WERI-Rb-1 (cell line): ENCODE data around the gene MRPL1.
"Not testable (repeated sequence)": the region's sequence is repeated elsewhere in the genome, so short reads cannot be mapped to it uniquely, and the experiment has no call there.

Experiments
- DNase-seq: peaks from one replicate; pipeline ENCODE4 v3.0.0-alpha.2; 2020
- H3K27ac ChIP-seq: fragments of 250-450 bp; sonication (Bioruptor Pico); 2 replicates; pipeline ENCODE4 v1.5.1; 2020; ENCODE audit warnings: mild to moderate bottlenecking, moderate library complexity
- H3K27me3 ChIP-seq: fragments of 250-450 bp; sonication (Bioruptor Pico); 2 replicates; pipeline ENCODE4 v1.5.1; 2021; ENCODE audit warnings: mild to moderate bottlenecking, low read depth, moderate library complexity; ENCODE audit not compliant: insufficient read depth, severe bottlenecking
- H3K36me3 ChIP-seq: fragments of 250-450 bp; sonication (Bioruptor Pico); 2 replicates; pipeline ENCODE4 v1.5.1; 2020; ENCODE audit warnings: mild to moderate bottlenecking, moderate library complexity
- H3K4me3 ChIP-seq: 2 replicates; pipeline ENCODE4 v1.5.1; 2011; ENCODE audit warnings: low read depth, mild to moderate bottlenecking, control low read depth, low read length
- H3K9me3 ChIP-seq: fragments of 250-450 bp; sonication (Bioruptor Pico); 2 replicates; pipeline ENCODE4 v1.5.1; 2021; ENCODE audit warnings: mild to moderate bottlenecking, moderate library complexity; ENCODE audit not compliant: severe bottlenecking
- TF ChIP-seq, protein P1 (sequence below): IDR thresholded peaks from 2 replicates; pipeline ENCODE4 v1.5.1; 2011; ENCODE audit warnings: low read depth, mild to moderate bottlenecking, control low read depth, inconsistent platforms, low read length

Gene MRPL1

DNA sequence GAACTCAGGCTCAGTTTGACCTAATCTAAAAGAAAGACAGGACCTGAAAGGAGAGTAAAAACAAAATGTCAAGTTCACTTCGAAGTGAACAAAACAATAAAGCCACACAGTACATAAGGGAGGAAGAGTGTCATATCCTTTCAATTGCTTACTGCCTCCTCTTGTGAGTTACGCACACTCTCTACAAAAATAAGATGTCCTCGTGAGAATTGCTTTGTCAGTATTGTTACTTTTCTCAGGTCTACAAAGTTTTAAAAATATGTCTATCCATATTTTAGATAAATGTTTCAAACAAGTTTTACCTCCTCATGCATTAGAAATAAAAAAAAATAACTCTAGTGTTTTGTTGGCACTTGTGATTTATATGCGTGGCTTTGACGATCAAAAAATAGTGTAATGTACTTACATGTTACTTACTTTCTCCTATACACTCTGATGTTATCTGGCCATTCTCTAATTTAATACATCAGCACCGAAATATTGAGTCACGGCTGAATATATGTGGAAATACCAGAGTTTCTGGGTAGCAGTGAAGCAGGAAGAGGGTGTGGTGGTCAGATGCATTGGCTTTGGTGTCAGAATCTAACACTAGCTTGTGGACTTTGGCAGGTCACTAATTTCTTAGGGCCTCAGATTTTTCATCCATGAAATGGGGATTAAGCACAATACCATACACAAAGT is 8.1 kb upstream of the MRPL1 start:
- H3K36me3 ChIP-seq: no peaks in the 10 kb centered on the region
- H3K27me3 ChIP-seq: no peaks in the 10 kb centered on the region
- H3K9me3 ChIP-seq: no peaks in the 10 kb centered on the region
- TF ChIP-seq, protein P1, sequence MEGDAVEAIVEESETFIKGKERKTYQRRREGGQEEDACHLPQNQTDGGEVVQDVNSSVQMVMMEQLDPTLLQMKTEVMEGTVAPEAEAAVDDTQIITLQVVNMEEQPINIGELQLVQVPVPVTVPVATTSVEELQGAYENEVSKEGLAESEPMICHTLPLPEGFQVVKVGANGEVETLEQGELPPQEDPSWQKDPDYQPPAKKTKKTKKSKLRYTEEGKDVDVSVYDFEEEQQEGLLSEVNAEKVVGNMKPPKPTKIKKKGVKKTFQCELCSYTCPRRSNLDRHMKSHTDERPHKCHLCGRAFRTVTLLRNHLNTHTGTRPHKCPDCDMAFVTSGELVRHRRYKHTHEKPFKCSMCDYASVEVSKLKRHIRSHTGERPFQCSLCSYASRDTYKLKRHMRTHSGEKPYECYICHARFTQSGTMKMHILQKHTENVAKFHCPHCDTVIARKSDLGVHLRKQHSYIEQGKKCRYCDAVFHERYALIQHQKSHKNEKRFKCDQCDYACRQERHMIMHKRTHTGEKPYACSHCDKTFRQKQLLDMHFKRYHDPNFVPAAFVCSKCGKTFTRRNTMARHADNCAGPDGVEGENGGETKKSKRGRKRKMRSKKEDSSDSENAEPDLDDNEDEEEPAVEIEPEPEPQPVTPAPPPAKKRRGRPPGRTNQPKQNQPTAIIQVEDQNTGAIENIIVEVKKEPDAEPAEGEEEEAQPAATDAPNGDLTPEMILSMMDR: no peak
- no peak overlapping the region for H3K27ac ChIP-seq
- no peak overlapping the region for H3K4me3 ChIP-seq
- DNase-seq: no peak

GRCh38 chr4:77856152-77856551 is 6.5 kb upstream of the MRPL1 start:
- Histone ChIP-seq H3K27ac (no peak overlapping the region), H3K9me3 (no peaks in the 10 kb centered on the region), H3K4me3 (no peak overlapping the region), H3K27me3 (no peaks in the 10 kb centered on the region), H3K36me3 (no peaks in the 10 kb centered on the region)
- no peak for DNase-seq
- TF ChIP-seq, protein P1: no peak

DNA sequence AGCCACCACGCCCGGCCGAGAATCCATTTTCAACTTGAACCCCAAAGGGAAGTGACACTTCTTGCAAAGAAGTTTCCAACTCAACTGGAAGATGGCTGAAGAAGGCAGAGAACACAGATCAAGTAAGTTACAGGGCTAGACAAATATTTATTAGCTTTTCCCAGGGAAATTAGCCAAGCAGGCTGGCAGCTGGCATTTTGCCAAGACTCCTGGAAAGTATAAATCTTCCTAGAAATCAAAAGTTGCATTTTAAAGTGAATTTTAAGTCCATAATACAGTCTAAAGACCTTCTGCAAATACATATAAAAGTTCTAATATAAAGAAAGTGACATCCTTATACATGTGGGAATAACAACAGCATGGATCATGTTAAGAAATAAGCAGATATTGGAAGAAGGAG is 3.4 kb upstream of the MRPL1 start:
- TF ChIP-seq, protein P1: no peak
- no peaks in the 10 kb centered on the region for H3K36me3 ChIP-seq

DNA sequence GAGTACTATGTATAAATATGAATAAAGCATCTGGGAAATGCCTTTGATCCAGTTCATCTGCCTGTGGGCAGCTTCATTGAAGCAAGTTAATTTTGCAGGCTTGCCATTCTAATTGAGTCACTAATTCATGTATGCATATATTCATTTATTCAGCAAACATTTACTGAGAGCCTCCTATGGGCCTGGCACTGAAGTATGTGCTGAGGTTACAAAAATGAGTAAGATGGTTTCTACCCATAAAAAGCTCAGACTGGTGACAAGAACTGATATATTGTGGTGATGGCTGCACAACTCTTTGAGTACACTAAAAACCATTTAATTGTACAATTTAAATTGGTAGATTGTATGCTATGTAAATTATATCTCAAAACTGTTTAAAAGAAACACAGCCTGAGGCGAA is 1.1 kb upstream of the MRPL1 start:
- Histone ChIP-seq H3K4me3 (peak overlapping the region; percentile 92), H3K27me3 (no peaks in the 10 kb centered on the region), H3K27ac (peak overlapping the region; percentile 85; the same call in 1 of the 2 replicates), H3K9me3 (no peaks in the 10 kb centered on the region), H3K36me3 (no peaks in the 10 kb centered on the region)
- no peak for DNase-seq
- TF ChIP-seq, protein P1: no peak

More for the DNA sequence above, 3.4 kb upstream of the MRPL1 start:
- no peak for DNase-seq
- no peak overlapping the region for H3K4me3 ChIP-seq
- no peaks in the 10 kb centered on the region for H3K9me3 ChIP-seq
- no peak overlapping the region for H3K27ac ChIP-seq
- H3K27me3 ChIP-seq: no peaks in the 10 kb centered on the region

DNA sequence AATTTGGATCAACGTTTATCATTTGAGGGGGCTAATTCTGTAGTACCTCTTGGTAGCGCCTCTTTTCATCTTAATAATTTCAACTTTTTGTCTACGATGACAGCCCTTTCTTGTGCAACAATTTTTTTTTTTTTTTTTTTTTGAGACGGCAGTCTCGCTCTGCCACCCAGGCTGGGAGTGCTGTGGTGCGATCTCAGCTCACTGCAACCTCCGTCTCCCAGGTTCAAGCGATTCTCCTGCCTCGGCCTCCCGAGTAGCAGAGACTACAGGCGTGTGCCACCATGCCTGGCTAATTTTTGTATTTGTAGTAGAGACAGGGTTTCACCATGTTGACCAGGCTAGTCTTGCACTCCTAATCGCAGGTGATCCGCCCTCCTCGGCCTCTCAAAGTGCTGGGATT is 711 bp downstream of the MRPL1 start:
- Histone ChIP-seq H3K4me3 (peak overlapping the region; percentile 92), H3K27ac (peak overlapping the region; percentile 85; the same call in 1 of the 2 replicates)
- H3K36me3 ChIP-seq, DNase-seq, H3K9me3 ChIP-seq, H3K27me3 ChIP-seq: not testable (repeated sequence)

GRCh38 chr4:77865259-77865658 is 2.6 kb downstream of the MRPL1 start:
- no peak for DNase-seq
- Histone ChIP-seq H3K27ac (no peak overlapping the region), H3K27me3 (no peaks in the 10 kb centered on the region), H3K36me3 (no peaks in the 10 kb centered on the region; the same call in 1 of the 2 replicates), H3K9me3 (no peaks in the 10 kb centered on the region), H3K4me3 (no peak overlapping the region)
- TF ChIP-seq, protein P1: no peak
